HepG2 (cell line): ENCODE results near the gene FOXN3. TPM values are rescaled to one million over a fixed set of nuclear protein-coding genes. Genes with fewer than 3 reads are reported as not detected.

Experiments
- ATAC-seq: fragments of 200-7000 bp; cut with Tn5 transposase; 3 replicates; pipeline ENCODE4 v1.9.1; 2020; ENCODE audit warnings: mild to moderate bottlenecking, moderate library complexity
- BruUV-seq: library from RNA; stranded (reverse); fragments of 400-500 nt; replicated peaks from 2 replicates; lab custom pipeline; 2021; lab: Mats Ljungman, UMichigan
- CTCF ChIA-PET: fragments of 300-600 bp; formaldehyde crosslinking; extraction: SDS; loops from one replicate; lab custom pipeline; 2021; ENCODE audit warnings: low total read pairs, inconsistent platforms, low intra/inter-chr PET ratio; lab: Yijun Ruan, JAX
- POLR2A ChIA-PET: fragments of 350-600 bp; sonication (Branson Sonifier 250); formaldehyde crosslinking; loops from one replicate; lab custom pipeline; 2020; ENCODE audit warnings: antibody characterized with exemption, inconsistent platforms; lab: Yijun Ruan, JAX
- DNase-seq: peaks from one replicate; pipeline ENCODE4 v3.0.0-alpha.2; 2015; ENCODE audit warnings: low spot score
- FAIRE-seq: peaks from 3 replicates; lab custom pipeline; 2011; peaks lifted over from hg19 to GRCh38; lab: Jason Lieb, UNC
- H2AFZ ChIP-seq: one replicate; pipeline ENCODE4 v1.6.1; 2011; ENCODE audit warnings: low read length, inconsistent platforms
- H3K27ac ChIP-seq: fragments of 300-600 bp; 3 replicates; pipeline ENCODE4 v1.8.0; 2011; ENCODE audit warnings: mixed run types, mild to moderate bottlenecking, mixed read lengths, low read length, inconsistent platforms; ENCODE audit not compliant: insufficient read depth; ENCODE audit errors: extremely low read length
- H3K27me3 ChIP-seq, 2 experiments: fragments of 200-600 bp in 1 of 2; 2 replicates in 1 of 2; 3 replicates in 1 of 2; pipeline versions ENCODE4 v1.6.0 to v1.8.0; 2011; ENCODE audit warnings: low read length in 2 of 2, mild to moderate bottlenecking in 2 of 2, moderate library complexity in 2 of 2, inconsistent platforms in 1 of 2; ENCODE audit not compliant: insufficient read depth in 2 of 2, control insufficient read depth in 1 of 2
- H3K36me3 ChIP-seq, 2 experiments: fragments of 200-600 bp in 1 of 2; replicated peaks in 1 of 2; 2 replicates in 1 of 2; 3 replicates in 1 of 2; pipeline versions ENCODE4 v1.5.1 to v1.8.0; 2011; ENCODE audit warnings: low read length in 2 of 2, inconsistent platforms in 1 of 2; ENCODE audit not compliant: insufficient read depth in 2 of 2, control insufficient read depth in 1 of 2
- H3K4me1 ChIP-seq: 2 replicates; pipeline ENCODE4 v1.5.1; 2012; ENCODE audit warnings: low read length, inconsistent platforms; ENCODE audit not compliant: insufficient read depth
- H3K4me2 ChIP-seq: 2 replicates; pipeline ENCODE4 v1.6.0; 2011; ENCODE audit warnings: low read depth, low read length, inconsistent platforms
- H3K4me3 ChIP-seq, 3 experiments: fragments of 200-600 bp in 1 of 3; sonication (generic), shearing (Covaris generic) in 1 of 3; replicated peaks in 1 of 3; 2 replicates each; pipeline ENCODE4 v1.5.1; 2011 to 2016; ENCODE audit warnings: low read length in 3 of 3, inconsistent platforms in 2 of 3, low read depth in 2 of 3, mild to moderate bottlenecking in 2 of 3, control low read depth in 1 of 3, mixed read lengths in 1 of 3; ENCODE audit not compliant: insufficient read depth in 1 of 3
- H3K79me2 ChIP-seq: one replicate; pipeline ENCODE4 v1.6.1; 2011; ENCODE audit warnings: low read length, inconsistent platforms; ENCODE audit not compliant: insufficient read depth
- H3K9ac ChIP-seq: 2 replicates; pipeline ENCODE4 v1.6.0; 2011; ENCODE audit warnings: mild to moderate bottlenecking, low read depth, low read length, inconsistent platforms; ENCODE audit not compliant: insufficient read depth
- H3K9me3 ChIP-seq: 2 replicates; pipeline ENCODE4 v1.5.1; 2012; ENCODE audit warnings: mild to moderate bottlenecking, low read length
- H4K20me1 ChIP-seq: 2 replicates; pipeline ENCODE4 v1.6.0; 2011; ENCODE audit warnings: inconsistent platforms, mild to moderate bottlenecking, low read length, moderate library complexity; ENCODE audit not compliant: insufficient read depth
- HNF4G ChIP-seq, 2 experiments: sonication (generic) in 1 of 2; formaldehyde crosslinking in 1 of 2; IDR thresholded peaks; 2 replicates each; pipeline versions ENCODE4 v1.4.0 to v1.6.1; 2011 to 2020; ENCODE audit warnings: borderline replicate concordance in 2 of 2, low read depth in 2 of 2, mild to moderate bottlenecking in 2 of 2, low read length in 1 of 2, missing genetic modification reagents in 1 of 2, moderate library complexity in 1 of 2
- KLF11 ChIP-seq: IDR thresholded peaks from 2 replicates; pipeline ENCODE4 v1.6.1; 2016; ENCODE audit warnings: missing compliant biosample characterization
- KMT2B ChIP-seq: IDR thresholded peaks from 2 replicates; pipeline ENCODE4 v1.6.1; 2016; ENCODE audit warnings: missing genetic modification reagents, missing compliant biosample characterization
- UBTF ChIP-seq: sonication (generic); formaldehyde crosslinking; IDR thresholded peaks from 2 replicates; pipeline ENCODE4 v1.4.0; 2020; ENCODE audit warnings: mild to moderate bottlenecking, missing genetic modification reagents
- ZNF276 ChIP-seq: sonication (generic); formaldehyde crosslinking; IDR thresholded peaks from 2 replicates; pipeline ENCODE4 v1.4.0; 2020; ENCODE audit warnings: mild to moderate bottlenecking, low read depth, missing genetic modification reagents
- ZNF441 ChIP-seq: sonication (generic); formaldehyde crosslinking; IDR thresholded peaks from 2 replicates; pipeline ENCODE4 v1.7.0; 2021; ENCODE audit warnings: missing genetic modification reagents, borderline replicate concordance
- ZNF687 ChIP-seq: sonication (generic); formaldehyde crosslinking; IDR thresholded peaks from 2 replicates; pipeline ENCODE4 v1.5.1; 2020; ENCODE audit warnings: mild to moderate bottlenecking, missing genetic modification reagents, moderate library complexity
- ZNF839 ChIP-seq: sonication (generic); formaldehyde crosslinking; IDR thresholded peaks from 2 replicates; pipeline ENCODE4 v1.4.0; 2020; ENCODE audit warnings: missing genetic modification reagents, mild to moderate bottlenecking, borderline replicate concordance
- WGBS: methylation state at CpG from one replicate; pipeline ENCODE4 v1.1.6; 2017; ENCODE audit warnings: low lambda C conversion rate; 5-methylcytosine and 5-hydroxymethylcytosine counted together
- in situ Hi-C: cut with HindIII; loops from 2 replicates; pipeline ENCODE4 v1.10.0; 2017; ENCODE audit warnings: low pct_unique_long_range_greater_than_20kb; ENCODE audit not compliant: extremely low pct_ligation_motif_present
- intact Hi-C: fragments of 100-400 bp; cut with micrococcal nuclease; formaldehyde crosslinking; loops from one replicate; pipeline ENCODE4 v1.10.0; 2022; ENCODE audit not compliant: unreplicated experiment
- polyA plus RNA-seq, 8 experiments: library from polyadenylated mRNA; depleted of rRNA in 3 of 8; stranded (reverse) in 7 of 8; unstranded in 1 of 8; fragments of >200 nt; fragmentation: Illumina TruSeq in 4 of 8; extraction: Trizol in 4 of 8; gene quantifications; 2 replicates each; pipeline versions ENCODE4 v1.2.1 to v1.2.3, GENCODE V29; 2011 to 2016; ENCODE audit warnings: low read depth in 4 of 8, missing spikeins in 1 of 8, mixed read lengths in 1 of 8; ENCODE audit not compliant: insufficient read depth in 1 of 8
- total RNA-seq, 5 experiments: library from RNA; depleted of rRNA; stranded (reverse); fragments of >200 nt; fragmentation: Illumina TruSeq; extraction: Trizol; gene quantifications; 2 replicates each; pipeline ENCODE4 v1.2.3, GENCODE V29; 2016; ENCODE audit warnings: low read depth in 1 of 5

Gene FOXN3
- total and polyA plus RNA-seq, 2 of the 13 experiments (the other 11 are each of a cell fraction or from before 2014, with no cell fraction given) = 32.4 to 70.2 TPM

GRCh38 chr14:89428546-89429198, 11.6 kb upstream of the FOXN3 start:
- ChIA-PET CTCF (no interaction called here), POLR2A (no interaction called here)
- Histone ChIP-seq H3K4me2 (no peak overlapping the region), H3K4me1 (peaks cover 49% of the 10 kb centered on the region), H4K20me1 (no peaks in the 10 kb centered on the region), H3K9ac (no peak overlapping the region), H3K36me3 (no peaks in the 10 kb centered on the region), H3K4me3 (no peak overlapping the region), H3K27ac (no peak overlapping the region), H3K79me2 (no peaks in the 10 kb centered on the region), H2AFZ (no peak overlapping the region), H3K9me3 (no peaks in the 10 kb centered on the region), H3K27me3 (no peaks in the 10 kb centered on the region)
- intact Hi-C loops = no loop called here
- TF ChIP-seq ZNF441 (CRISPR knock-in tag) (no peak), KMT2B (CRISPR knock-in tag) (no peak), KLF11 (CRISPR knock-in tag) (no peak), ZNF276 (CRISPR knock-in tag) (0 out of 2 replicates have a peak, but pooled peaks have one; percentile 20), UBTF (CRISPR knock-in tag) (0 out of 2 replicates have a peak, but pooled peaks have one; percentile 22), HNF4G (IDR thresholded peaks at IDR 0.05; ENCODE audit: borderline replicate concordance, low read depth, low read length) (no peak), HNF4G (CRISPR knock-in tag; IDR thresholded peaks at IDR 0.05; ENCODE audit: borderline replicate concordance, low read depth) (no peak), ZNF839 (no peak), ZNF687 (peak; percentile 60)
- no peak for FAIRE-seq
- ATAC-seq = no peak
- in situ Hi-C loops = no loop called here
- BruUV-seq = no TSS peak
- no peak for DNase-seq
- 89% methylated on average over 12 of the region's 17 CpGs for whole genome bisulfite sequencing
